ENCODE measurements around the gene NECAB2.

DNA sequence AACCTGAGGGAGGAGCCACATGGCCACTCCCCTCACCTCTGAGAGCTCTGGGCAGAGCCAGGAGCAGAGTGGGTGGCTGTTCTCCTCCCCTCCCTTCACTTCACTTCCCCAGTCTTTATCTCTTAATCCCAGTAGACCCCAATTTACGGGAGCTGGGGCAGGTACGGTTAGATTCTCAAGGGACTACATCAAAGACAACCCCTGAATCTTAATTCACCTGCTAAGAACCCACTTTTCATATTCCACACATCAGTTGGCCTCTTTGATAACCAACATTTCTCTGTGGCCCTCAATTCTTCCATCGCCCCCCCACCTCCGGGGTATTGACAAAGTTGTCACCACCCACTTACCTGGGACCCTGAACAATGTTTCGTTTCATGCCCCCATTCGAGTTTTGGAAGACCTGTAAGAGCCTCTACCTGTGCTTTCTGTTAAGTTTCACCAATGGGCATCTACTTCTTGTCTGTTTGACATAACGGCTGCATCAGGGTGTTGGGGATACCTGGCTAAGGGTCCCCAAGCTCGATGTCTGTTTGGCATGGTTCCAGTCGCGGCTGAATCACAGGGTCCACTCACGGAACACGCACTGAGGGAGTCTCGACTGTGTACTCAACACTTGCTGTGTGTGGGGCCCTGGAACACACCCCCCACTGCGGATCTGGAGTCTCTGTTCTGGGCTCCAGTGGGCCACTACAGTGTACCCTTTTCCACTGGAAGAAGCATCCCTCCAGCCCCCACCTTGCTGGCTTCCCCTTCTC is 46.7 kb downstream of the NECAB2 start:
- TF ChIP-seq CTCF (IDR thresholded peaks at IDR 0.05; ENCODE audit: low read depth, low read length, poor library complexity, severe bottlenecking) (no peak), EZH2phosphoT487 (IDR thresholded peaks at IDR 0.05; ENCODE audit: borderline replicate concordance, low read length) (no peak)

All from DOHH2 (cell line).